Measurements from ENCODE around the gene OSBP2.
A peak's percentile ranks its signal among the peaks of the same experiment; 100 is the strongest.

OSBP2 gene

DNA sequence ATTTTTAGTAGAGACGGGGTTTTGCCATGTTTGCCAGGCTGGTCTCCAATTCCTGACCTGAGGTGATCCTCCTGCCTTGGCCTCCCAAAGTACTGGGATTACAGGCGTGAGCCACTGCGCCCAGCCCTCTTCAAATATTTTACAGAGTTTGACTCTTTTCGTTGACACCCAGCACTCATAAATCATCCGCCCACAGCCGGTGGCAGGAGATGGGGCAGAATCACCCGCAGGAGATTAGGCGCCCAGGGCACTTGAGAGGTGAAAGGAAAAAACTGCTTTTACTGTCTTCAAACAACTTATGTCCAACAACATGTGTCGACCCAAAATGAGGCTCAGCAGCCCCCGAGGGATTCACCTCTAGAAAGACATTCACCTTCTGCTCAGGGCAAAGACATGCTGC, 56.9 kb downstream of the OSBP2 start:
- H3K4me3 ChIP-seq (ENCODE audit: low read depth, low read length), result no peak overlapping the region
- no peak for TF ChIP-seq CTCF (IDR thresholded peaks at IDR 0.05; ENCODE audit: borderline replicate concordance, insufficient read depth, low read depth, low read length)

- no peak overlapping the region for H3K4me3 ChIP-seq (ENCODE audit: low read depth, low read length)
- TF ChIP-seq CTCF (IDR thresholded peaks at IDR 0.05; ENCODE audit: borderline replicate concordance, insufficient read depth, low read depth, low read length), result no peak
Observed at GRCh38 chr22:30752771-30753170, 58.1 kb downstream of the OSBP2 start.

DNA sequence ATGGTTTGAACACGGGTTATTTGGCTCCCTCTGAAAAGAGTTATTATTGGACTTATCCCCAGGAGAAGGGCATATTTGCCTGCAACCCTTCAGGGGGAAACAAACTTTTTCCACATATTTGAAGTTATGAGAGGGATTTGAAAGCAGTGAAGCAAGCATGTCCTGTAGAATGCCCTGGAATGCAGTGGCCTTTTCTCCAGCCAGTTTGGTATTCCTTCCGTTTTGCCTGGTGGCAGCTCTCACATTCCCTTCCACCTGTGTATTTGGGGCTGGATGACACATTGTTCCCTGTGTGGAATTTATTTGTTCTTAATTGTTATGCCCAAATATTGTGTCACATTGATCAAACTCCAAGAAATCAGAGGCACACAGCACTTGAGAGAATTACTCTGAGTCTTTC, 59.0 kb downstream of the OSBP2 start:
- no peak for TF ChIP-seq CTCF (IDR thresholded peaks at IDR 0.05; ENCODE audit: borderline replicate concordance, insufficient read depth, low read depth, low read length)

DNA sequence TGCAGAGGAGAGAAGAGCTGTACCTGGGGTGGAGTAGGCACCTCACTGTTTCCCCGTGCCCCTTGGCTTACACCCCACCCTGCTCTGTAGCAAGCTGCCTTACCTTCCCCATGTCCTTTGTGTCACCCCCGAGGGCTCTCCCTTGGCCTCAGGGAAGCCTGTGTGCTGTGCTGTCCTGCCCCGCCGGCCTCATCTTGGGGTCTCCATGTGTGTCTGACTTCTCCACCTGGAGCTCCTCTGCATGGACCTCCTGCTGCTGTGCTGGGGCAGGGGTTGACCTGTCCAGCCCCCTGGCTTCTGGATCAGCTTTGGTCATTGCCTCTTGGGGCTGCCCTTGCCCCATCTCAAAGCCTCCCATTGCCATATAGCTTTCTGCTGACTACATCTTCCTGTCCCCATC, 59.8 kb downstream of the OSBP2 start:
- TF ChIP-seq CTCF (IDR thresholded peaks at IDR 0.05; ENCODE audit: borderline replicate concordance, insufficient read depth, low read depth, low read length), result no peak
- H3K4me3 ChIP-seq (ENCODE audit: low read depth, low read length), result no peak overlapping the region

More for the DNA sequence above, 59.0 kb downstream of the OSBP2 start:
- no peak overlapping the region for H3K4me3 ChIP-seq (ENCODE audit: low read depth, low read length)

DNA sequence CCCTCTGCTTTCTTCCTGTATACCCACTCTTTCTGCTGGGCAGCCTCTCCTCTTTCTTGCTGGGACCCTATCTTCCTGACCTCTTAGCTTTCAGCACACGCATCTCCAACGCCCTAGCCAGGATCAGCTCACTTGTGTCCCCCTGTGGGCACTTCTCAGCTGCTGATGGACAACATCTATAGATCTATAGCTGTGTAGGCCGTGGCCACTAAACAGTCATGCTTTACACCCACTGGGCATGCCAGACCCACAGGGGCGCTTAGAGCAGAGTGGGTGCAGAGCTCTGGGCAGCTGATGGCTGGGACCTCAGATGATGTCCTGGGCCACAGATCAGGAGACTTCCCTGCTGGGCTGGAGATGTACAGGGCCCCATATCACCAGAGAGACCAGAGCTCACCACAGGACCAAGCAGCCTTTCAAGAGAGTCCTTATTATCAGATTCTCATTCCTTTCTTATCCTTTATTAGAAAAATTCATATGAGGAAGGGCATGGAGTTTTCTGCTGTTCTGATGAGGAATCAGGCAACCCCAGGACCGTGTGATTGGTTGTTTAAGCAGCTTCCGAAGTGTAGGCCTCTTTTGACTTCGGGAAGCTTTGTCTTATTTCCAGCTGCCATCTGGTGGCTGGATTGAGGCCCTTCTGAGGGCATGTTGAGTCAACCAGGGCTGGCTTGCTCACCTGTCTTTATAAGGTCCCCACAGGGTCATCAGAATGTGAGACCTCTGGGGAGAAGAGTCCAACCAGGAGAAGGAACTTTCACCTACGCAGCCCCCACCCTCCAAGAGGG, 60.5 kb downstream of the OSBP2 start:
- TF ChIP-seq CTCF (IDR thresholded peaks at IDR 0.05; ENCODE audit: borderline replicate concordance, insufficient read depth, low read depth, low read length), result peak; percentile 69; the same call in 1 of the 2 replicates
- H3K4me3 ChIP-seq (ENCODE audit: low read depth, low read length), result no peak overlapping the region

DNA sequence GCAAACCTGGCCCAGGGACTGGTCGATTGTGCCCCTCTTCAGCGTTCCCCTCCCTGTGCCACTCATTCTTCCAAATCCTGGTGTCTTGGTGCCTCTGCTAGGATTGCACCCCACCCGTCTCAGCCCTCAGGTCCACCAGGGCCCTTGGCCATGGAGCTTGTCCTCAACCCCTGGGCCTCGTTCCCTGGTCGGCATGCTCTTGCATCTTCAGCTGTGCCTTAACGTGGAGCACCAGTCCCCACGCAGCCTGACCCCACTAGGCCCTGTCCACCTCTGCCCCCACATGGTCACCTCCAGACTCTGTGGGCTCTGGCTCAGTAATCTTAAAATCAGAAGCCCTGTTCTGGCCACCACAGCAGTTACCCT, 61.1 kb downstream of the OSBP2 start:
- no peak for TF ChIP-seq CTCF (IDR thresholded peaks at IDR 0.05; ENCODE audit: borderline replicate concordance, insufficient read depth, low read depth, low read length)
- no peak overlapping the region for H3K4me3 ChIP-seq (ENCODE audit: low read depth, low read length)
